GM23248 (cell line): ENCODE results near the gene HOXC10. TPM values are rescaled to one million over a fixed set of nuclear protein-coding genes. Genes with fewer than 3 reads are reported as not detected.

Source experiments
- DNase-seq: peaks from one replicate; pipeline ENCODE4 v3.0.0-alpha.2; 2015
- H2AFZ ChIP-seq: fragments of 200-600 bp; sonication (generic); 2 replicates; pipeline ENCODE4 v1.6.1; 2016; ENCODE audit warnings: antibody characterized with exemption
- H3F3A ChIP-seq: fragments of 200-600 bp; sonication (generic); 2 replicates; pipeline ENCODE4 v1.6.1; 2016; ENCODE audit warnings: mild to moderate bottlenecking, antibody characterized with exemption, mixed run types; ENCODE audit not compliant: insufficient read depth
- H3K27ac ChIP-seq: fragments of 200-600 bp; sonication (generic); 2 replicates; pipeline ENCODE4 v1.5.1; 2016; ENCODE audit warnings: mild to moderate bottlenecking
- H3K27me3 ChIP-seq: fragments of 200-600 bp; sonication (generic); replicated peaks from 2 replicates; pipeline ENCODE4 v1.6.1; 2016; ENCODE audit warnings: mild to moderate bottlenecking; ENCODE audit not compliant: insufficient read depth
- H3K36me3 ChIP-seq: fragments of 200-600 bp; sonication (generic); 2 replicates; pipeline ENCODE4 v1.6.1; 2016; ENCODE audit warnings: low read depth, mild to moderate bottlenecking
- H3K4me1 ChIP-seq: fragments of 200-600 bp; sonication (generic); 2 replicates; pipeline ENCODE4 v1.6.1; 2016; ENCODE audit warnings: mild to moderate bottlenecking; ENCODE audit not compliant: insufficient read depth
- H3K4me2 ChIP-seq: fragments of 200-600 bp; sonication (generic); one replicate; pipeline ENCODE4 v1.6.1; 2016; ENCODE audit warnings: mild to moderate bottlenecking; ENCODE audit not compliant: unreplicated experiment
- H3K4me3 ChIP-seq: fragments of 200-600 bp; sonication (generic); 2 replicates; pipeline ENCODE4 v1.5.1; 2016; ENCODE audit warnings: mild to moderate bottlenecking
- H3K79me2 ChIP-seq: fragments of 200-600 bp; sonication (generic); 2 replicates; pipeline ENCODE4 v1.6.1; 2016; ENCODE audit warnings: mild to moderate bottlenecking; ENCODE audit not compliant: insufficient read depth
- H3K9ac ChIP-seq: fragments of 200-600 bp; sonication (generic); 2 replicates; pipeline ENCODE4 v1.6.1; 2016; ENCODE audit warnings: mild to moderate bottlenecking
- H3K9me2 ChIP-seq: fragments of 200-600 bp; sonication (generic); 2 replicates; pipeline ENCODE4 v1.6.1; 2016; ENCODE audit warnings: mixed run types, mild to moderate bottlenecking, moderate library complexity; ENCODE audit not compliant: insufficient read depth
- H3K9me3 ChIP-seq: fragments of 200-600 bp; sonication (generic); one replicate; pipeline ENCODE4 v1.6.1; 2017; ENCODE audit warnings: low read depth
- H4K20me1 ChIP-seq: fragments of 200-600 bp; sonication (generic); 2 replicates; pipeline ENCODE4 v1.6.0; 2016; ENCODE audit not compliant: insufficient read depth
- EZH2 ChIP-seq: fragments of 200-600 bp; sonication (generic); IDR thresholded peaks from 2 replicates; pipeline ENCODE4 v1.6.1; 2018; ENCODE audit warnings: antibody characterized with exemption, mild to moderate bottlenecking; ENCODE audit not compliant: insufficient read depth, poor library complexity, severe bottlenecking
- EZH2phosphoT487 ChIP-seq: fragments of 200-600 bp; sonication (generic); IDR thresholded peaks from 2 replicates; pipeline ENCODE4 v1.6.1; 2018; ENCODE audit warnings: antibody characterized with exemption, moderate library complexity, mild to moderate bottlenecking, low read depth; ENCODE audit not compliant: insufficient read depth
- WGBS, 2 experiments: methylation state at CpG; one replicate each; pipeline ENCODE4 v1.1.6; 2015 to 2017; ENCODE audit warnings: low lambda C conversion rate in 2 of 2, low coverage in 1 of 2; ENCODE audit errors: missing lambda C conversion rate in 2 of 2; 5-methylcytosine and 5-hydroxymethylcytosine counted together
- in situ Hi-C: fragments of 300-500 bp; cut with MboI; formaldehyde crosslinking; loops from 2 replicates; pipeline ENCODE4 v1.15.0; 2020
- polyA plus RNA-seq: library from polyadenylated mRNA; unstranded; fragments of >200 nt; fragmentation: Nextera tagmentation; extraction: Ambion mirVana; gene quantifications from 2 replicates; pipeline ENCODE4 v1.2.1, GENCODE V29; 2016
- total RNA-seq: library from RNA; depleted of rRNA; stranded (reverse); fragments of >200 nt; shearing (Covaris generic); gene quantifications from 2 replicates; pipeline ENCODE4 v1.2.3, GENCODE V29; 2014

The HOXC10 gene
- total and polyA plus RNA-seq, 2 experiments from 2014 or later, result not detected

GRCh38 chr12:53971129-53971528, 13.8 kb upstream of the HOXC10 start:
- in situ Hi-C loops, result no loop called here
- no peaks in the 10 kb centered on the region for H3K4me1 ChIP-seq
- no peak overlapping the region for H3K4me3 ChIP-seq
- no peaks in the 10 kb centered on the region for H3F3A ChIP-seq
- H3K9me3 ChIP-seq, result no peaks in the 10 kb centered on the region
- no peaks in the 10 kb centered on the region for H3K79me2 ChIP-seq
- DNase-seq, result no peak
- no peaks in the 10 kb centered on the region for H4K20me1 ChIP-seq
- no peak for TF ChIP-seq EZH2phosphoT487
- no peak for TF ChIP-seq EZH2
- H3K9ac ChIP-seq, result no peak overlapping the region
- H3K27ac ChIP-seq, result no peak overlapping the region
- H3K36me3 ChIP-seq, result no peaks in the 10 kb centered on the region
- H3K9me2 ChIP-seq, result no peaks in the 10 kb centered on the region
- peaks cover 99% of the 10 kb centered on the region for H3K27me3 ChIP-seq
- WGBS, 2 experiments, result 67 to 68% methylated on average over 3 of the region's 3 CpGs
- no peak overlapping the region for H3K4me2 ChIP-seq
- no peak overlapping the region for H2AFZ ChIP-seq

- Histone ChIP-seq H3K4me3 (no peak overlapping the region), H3K4me2 (no peak overlapping the region), H3K9ac (no peak overlapping the region), H3K9me2 (no peaks in the 10 kb centered on the region), H2AFZ (no peak overlapping the region), H3K79me2 (no peaks in the 10 kb centered on the region), H3K9me3 (no peaks in the 10 kb centered on the region), H3K36me3 (no peaks in the 10 kb centered on the region), H4K20me1 (no peaks in the 10 kb centered on the region), H3F3A (no peaks in the 10 kb centered on the region), H3K27me3 (peaks cover 99% of the 10 kb centered on the region), H3K4me1 (no peaks in the 10 kb centered on the region), H3K27ac (no peak overlapping the region)
- in situ Hi-C loops, result no loop called here
- no peak for DNase-seq
- no peak for TF ChIP-seq EZH2phosphoT487
- no peak for TF ChIP-seq EZH2
- WGBS, 2 experiments, result 46 to 55% methylated on average over 2 of the region's 2 CpGs
Observed at GRCh38 chr12:53971686-53972085, 13.3 kb upstream of the HOXC10 start.

- no peak overlapping the region for H2AFZ ChIP-seq
- peaks cover 99% of the 10 kb centered on the region for H3K27me3 ChIP-seq
- no peaks in the 10 kb centered on the region for H3K9me3 ChIP-seq
- DNase-seq, result peak; percentile 70
- H3K4me3 ChIP-seq, result no peak overlapping the region
- H3K27ac ChIP-seq, result no peak overlapping the region
- no peak for TF ChIP-seq EZH2
- TF ChIP-seq EZH2phosphoT487, result no peak; the same call in 1 of the 2 replicates
- no peak overlapping the region for H3K4me2 ChIP-seq
- H3K9me2 ChIP-seq, result no peaks in the 10 kb centered on the region
- H3K79me2 ChIP-seq, result no peaks in the 10 kb centered on the region
- in situ Hi-C loops, result no loop called here
- H3F3A ChIP-seq, result no peaks in the 10 kb centered on the region
- no peak overlapping the region for H3K9ac ChIP-seq
- H4K20me1 ChIP-seq, result no peaks in the 10 kb centered on the region
- WGBS, 2 experiments, result 27 to 31% methylated on average over 9 of the region's 9 CpGs
- no peaks in the 10 kb centered on the region for H3K36me3 ChIP-seq
- H3K4me1 ChIP-seq, result no peaks in the 10 kb centered on the region
Observed at GRCh38 chr12:53972152-53972702, 12.7 kb upstream of the HOXC10 start.

- Histone ChIP-seq H3K9me3 (no peaks in the 10 kb centered on the region), H3K27me3 (peaks cover 99% of the 10 kb centered on the region), H3F3A (no peaks in the 10 kb centered on the region), H2AFZ (peak within 1 kb of the TSS; percentile 15; the same call in 1 of the 2 replicates), H4K20me1 (no peaks in the 10 kb centered on the region), H3K4me3 (peak within 1 kb of the TSS; percentile 11; the same call in 1 of the 2 replicates), H3K4me1 (no peaks in the 10 kb centered on the region), H3K36me3 (no peaks in the 10 kb centered on the region), H3K4me2 (no peak within 1 kb of the TSS), H3K9me2 (no peaks in the 10 kb centered on the region), H3K79me2 (no peaks in the 10 kb centered on the region), H3K27ac (no peak within 1 kb of the TSS), H3K9ac (no peak within 1 kb of the TSS)
- peak; percentile 43; the same call in 1 of the 2 replicates for TF ChIP-seq EZH2phosphoT487
- TF ChIP-seq EZH2, result peak; percentile 100
- DNase-seq, result no peak
- in situ Hi-C loops, result no loop called here
- 10 to 14% methylated on average over 16 to 21 of the region's 21 CpGs for WGBS, 2 experiments
Observed at GRCh38 chr12:53972722-53973235, 12.2 kb upstream of the HOXC10 start, which contains the start of gene HOXC11. Gene HOXC11, plus strand, starts transcription at chr12:53973126. Its CDS starts 116 bp downstream, at chr12:53973242.
